ENCODE data around the gene TSPAN3. TPM values are rescaled to one million over a fixed set of nuclear protein-coding genes. Genes with fewer than 3 reads are reported as not detected.

The TSPAN3 gene
- total and polyA plus RNA-seq, 2 donors (not counting 3 experiments of a cell fraction or from before 2014, with no cell fraction given) = 215 to 606 TPM

DNA sequence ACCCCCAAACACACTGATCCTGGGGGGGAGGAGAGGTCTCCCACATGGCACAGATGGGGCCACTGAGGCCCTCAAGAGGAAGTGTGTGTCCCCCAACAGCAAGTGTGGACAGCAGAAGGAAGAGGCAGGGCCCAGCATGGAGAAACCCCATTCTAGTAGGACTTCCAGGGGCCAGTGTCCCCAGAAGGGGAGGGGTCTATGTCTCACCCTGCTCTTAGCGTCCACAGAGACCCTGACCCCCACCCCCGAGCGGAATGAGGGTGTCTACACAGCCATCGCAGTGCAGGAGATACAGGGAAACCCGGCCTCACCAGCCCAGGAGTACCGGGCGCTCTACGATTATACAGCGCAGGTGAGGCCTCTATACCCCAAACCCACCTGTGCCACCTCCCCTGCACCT lies 35.3 kb downstream of the TSPAN3 start:
- Histone ChIP-seq H3K79me2 (ENCODE audit: control insufficient read depth, insufficient read depth, low read length) (no peaks in the 10 kb centered on the region), H3K36me3 (ENCODE audit: control insufficient read depth in 2 of 2, extremely low read depth in 1 of 2, insufficient read depth in 2 of 2, low read length in 2 of 2) (peaks cover 0 to 4% of the 10 kb centered on the region in 2 experiments), H3K4me2 (ENCODE audit: insufficient read depth, low read length) (no peak overlapping the region), H3K27me3 (ENCODE audit: control insufficient read depth in 2 of 2, insufficient read depth in 2 of 2, low read length in 2 of 2) (no peaks in the 10 kb centered on the region), H4K20me1 (replicated peaks; ENCODE audit: control insufficient read depth, extremely low read depth, insufficient read depth, low read length) (no peaks in the 10 kb centered on the region), H3K9me1 (replicated peaks; ENCODE audit: control insufficient read depth, extremely low read depth, insufficient read depth, low read length) (no peaks in the 10 kb centered on the region), H3K9ac (replicated peaks; ENCODE audit: extremely low read depth, insufficient read depth, low read length) (no peak overlapping the region), H3K4me1 (ENCODE audit: control insufficient read depth, extremely low read depth, insufficient read depth, low read length) (no peaks in the 10 kb centered on the region), H3K9me3 (replicated peaks; ENCODE audit: control insufficient read depth, insufficient read depth, low read length) (no peaks in the 10 kb centered on the region), H3K27ac (ENCODE audit: insufficient read depth, low read depth, low read length) (no peak overlapping the region), H3K4me3 (replicated peaks in 1 of 3; ENCODE audit: insufficient read depth in 1 of 3, low read depth in 1 of 3, low read length in 3 of 3) (no peak overlapping the region), H2AFZ (ENCODE audit: low read depth, low read length) (no peak overlapping the region)
- BruUV-seq (replicated peaks) = no TSS peak
- POLR2A ChIA-PET = no interaction called here
- no peak for DNase-seq (ENCODE audit: low read depth, low spot score)
- no peak for FAIRE-seq
- TF ChIP-seq MYC (IDR thresholded peaks at IDR 0.05; ENCODE audit: low read depth, low read length) (no peak), MAX (IDR thresholded peaks at IDR 0.05; ENCODE audit: insufficient read depth, insufficient read length) (no peak), POLR2A (IDR thresholded peaks at IDR 0.05; ENCODE audit: low read depth, low read length) (no peak), GATA2 (IDR thresholded peaks at IDR 0.05; ENCODE audit: insufficient read depth, insufficient read length, low read depth, low read length) (no peak), JUN (IDR thresholded peaks at IDR 0.05; ENCODE audit: borderline replicate concordance, insufficient read depth, insufficient read length, low read depth) (no peak), FOS (IDR thresholded peaks at IDR 0.05; ENCODE audit: borderline replicate concordance, insufficient read depth, low read length) (no peak), CTCF (IDR thresholded peaks at IDR 0.05; ENCODE audit: extremely low read depth in 1 of 2, insufficient read depth in 1 of 2, low read depth in 1 of 2, low read length in 2 of 2) (no peak), POLR2AphosphoS5 (IDR thresholded peaks at IDR 0.05; ENCODE audit: insufficient read depth, low read depth, low read length) (no peak), EZH2 (IDR thresholded peaks at IDR 0.05; ENCODE audit: borderline replicate concordance, low read depth, low read length, severe bottlenecking) (no peak)
- CTCF ChIA-PET = interaction anchor here (0.7 to 3.3 kb wide), 24 partner anchors 9 to 786 kb away, joined by 3 to 37 read pairs (median 4); partner anchors contain the start of gene TSPAN3
- intact Hi-C loops (cut with micrococcal nuclease) (loop anchor here (2.0 kb wide), 1 partner anchor 35 kb away; the partner anchor contains the start of gene TSPAN3), dilution Hi-C loops (cut with MboI; ENCODE audit: extremely low pct_ligation_motif_present, low sequenced_read_pairs) (no loop called here)

Data from endothelial cell of umbilical vein (primary cell).